CD14-positive monocyte (primary cell): Measurements from ENCODE around the gene RPRM. TPM values are rescaled to one million over a fixed set of nuclear protein-coding genes. Genes with fewer than 3 reads are reported as not detected.

ENCODE experiments used
- DNase-seq, 3 donors: peaks; one replicate each; pipeline ENCODE4 v3.0.0-alpha.2; 2011 to 2022
- H2AFZ ChIP-seq: 2 replicates; pipeline ENCODE4 v1.6.0; 2012; ENCODE audit warnings: mild to moderate bottlenecking, low read depth, low read length, inconsistent platforms; ENCODE audit not compliant: insufficient read depth, poor library complexity, severe bottlenecking
- H3K27ac ChIP-seq, 2 donors: 1 replicate in 1 of 2; 2 replicates in 1 of 2; pipeline ENCODE4 v1.5.1; 2012 to 2013; ENCODE audit warnings: low read length in 2 of 2, control low read depth in 1 of 2, inconsistent platforms in 1 of 2, low read depth in 1 of 2, mild to moderate bottlenecking in 1 of 2
- H3K27me3 ChIP-seq, 2 donors: one replicate each; pipeline versions ENCODE4 v1.6.0 to v1.6.1; 2011 to 2013; ENCODE audit warnings: low read length in 2 of 2; ENCODE audit not compliant: control insufficient read depth in 2 of 2, insufficient read depth in 2 of 2
- H3K36me3 ChIP-seq, 2 donors: replicated peaks in 1 of 2; 1 replicate in 1 of 2; 2 replicates in 1 of 2; pipeline versions ENCODE4 v1.5.1 to v1.6.1; 2012 to 2013; ENCODE audit warnings: low read length in 2 of 2, control low read depth in 1 of 2, inconsistent platforms in 1 of 2, mild to moderate bottlenecking in 1 of 2; ENCODE audit not compliant: insufficient read depth in 2 of 2, control insufficient read depth in 1 of 2
- H3K4me1 ChIP-seq, 2 donors: 1 replicate in 1 of 2; 2 replicates in 1 of 2; pipeline versions ENCODE4 v1.5.1 to v1.6.1; 2012 to 2013; ENCODE audit warnings: low read length in 2 of 2, control low read depth in 1 of 2, inconsistent platforms in 1 of 2, mild to moderate bottlenecking in 1 of 2, moderate library complexity in 1 of 2; ENCODE audit not compliant: insufficient read depth in 2 of 2, control insufficient read depth in 1 of 2
- H3K4me2 ChIP-seq: replicated peaks from 2 replicates; pipeline ENCODE3; 2012; ENCODE audit warnings: low read length, moderate library complexity, mild to moderate bottlenecking; ENCODE audit not compliant: poor library complexity, severe bottlenecking; ENCODE audit errors: extremely low read depth
- H3K4me3 ChIP-seq, 3 experiments: fragments of 200-600 bp in 1 of 3; sonication (generic) in 1 of 3; replicated peaks in 1 of 3; 1 replicate in 2 of 3; 2 replicates in 1 of 3; pipeline ENCODE4 v1.5.1; 2011 to 2013; ENCODE audit warnings: low read length in 3 of 3, mild to moderate bottlenecking in 3 of 3, control low read depth in 2 of 3, low read depth in 2 of 3, inconsistent platforms in 1 of 3, moderate library complexity in 1 of 3
- H3K79me2 ChIP-seq: 2 replicates; pipeline ENCODE4 v1.6.0; 2012; ENCODE audit warnings: mild to moderate bottlenecking, control low read depth, inconsistent platforms, low read length, moderate library complexity; ENCODE audit not compliant: insufficient read depth
- H3K9ac ChIP-seq: 2 replicates; pipeline ENCODE4 v1.6.0; 2017; ENCODE audit warnings: low read length, mild to moderate bottlenecking; ENCODE audit not compliant: insufficient read depth, poor library complexity, severe bottlenecking
- H3K9me3 ChIP-seq, 2 donors: replicated peaks in 1 of 2; 1 replicate in 1 of 2; 2 replicates in 1 of 2; pipeline versions ENCODE4 v1.5.1 to v1.6.1; 2012 to 2013; ENCODE audit warnings: low read length in 2 of 2, control low read depth in 1 of 2; ENCODE audit not compliant: control insufficient read depth in 1 of 2, insufficient read depth in 1 of 2
- H4K20me1 ChIP-seq: 2 replicates; pipeline ENCODE4 v1.6.0; 2012; ENCODE audit warnings: mild to moderate bottlenecking, low read length, control low read depth, moderate library complexity; ENCODE audit not compliant: insufficient read depth
- H3K27ac Mint-ChIP-seq, 7 donors: one replicate each; pipeline ENCODE4 v1.8.0; 2020; ENCODE audit warnings: mild to moderate bottlenecking in 7 of 7, mixed read lengths in 7 of 7, moderate library complexity in 6 of 7, inconsistent platforms in 2 of 7
- H3K27me3 Mint-ChIP-seq, 3 donors: one replicate each; pipeline ENCODE4 v1.8.0; 2021 to 2022; ENCODE audit warnings: low read depth in 3 of 3, mild to moderate bottlenecking in 3 of 3, mixed read lengths in 3 of 3, moderate library complexity in 3 of 3, inconsistent platforms in 1 of 3
- H3K36me3 Mint-ChIP-seq, 2 donors: one replicate each; pipeline ENCODE4 v1.8.0; 2020; ENCODE audit warnings: mixed read lengths in 2 of 2, inconsistent platforms in 1 of 2, mild to moderate bottlenecking in 1 of 2
- H3K4me1 Mint-ChIP-seq: one replicate; pipeline ENCODE4 v1.8.0; 2020; ENCODE audit warnings: mild to moderate bottlenecking, mixed read lengths
- H3K4me3 Mint-ChIP-seq, 2 donors: one replicate each; pipeline ENCODE4 v1.8.0; 2020; ENCODE audit warnings: mild to moderate bottlenecking in 2 of 2, mixed read lengths in 2 of 2, moderate library complexity in 1 of 2
- H3K9me3 Mint-ChIP-seq, 7 donors: one replicate each; pipeline ENCODE4 v1.8.0; 2020 to 2022; ENCODE audit warnings: mixed read lengths in 7 of 7, mild to moderate bottlenecking in 6 of 7, moderate library complexity in 6 of 7, inconsistent platforms in 2 of 7
- CTCF ChIP-seq: fragments of 200-600 bp; IDR thresholded peaks from one replicate; pipeline ENCODE4 v1.8.0; 2022; ENCODE audit warnings: antibody characterized with exemption, mild to moderate bottlenecking
- WGBS: methylation state at CpG from one replicate; pipeline ENCODE4 v1.1.5; 2013; ENCODE audit warnings: missing lambda C conversion rate; ENCODE audit not compliant: insufficient coverage; 5-methylcytosine and 5-hydroxymethylcytosine counted together
- intact Hi-C, 2 donors: fragments of 100-400 bp; cut with micrococcal nuclease; formaldehyde crosslinking; loops; one replicate each; pipeline versions ENCODE4 v1.15.0 to v1.15.1; 2023
- polyA plus RNA-seq, 3 donors: library from polyadenylated mRNA; depleted of rRNA in 1 of 3; unstranded in 2 of 3; stranded (reverse) in 1 of 3; fragments of 300-500 nt in 2 of 3; fragments of >200 nt in 1 of 3; fragmentation: Illumina TruSeq in 2 of 3; gene quantifications; 1 replicate in 2 of 3; 2 replicates in 1 of 3; pipeline ENCODE4 v1.2.3, GENCODE V29; 2012 to 2021
- small RNA-seq: library from RNA; depleted of rRNA; stranded (forward); fragments of <200 nt; gene quantifications from one replicate; pipeline ENCODE3, GENCODE V24; 2012; ENCODE audit warnings: low read depth; ENCODE audit not compliant: insufficient read length

RPRM gene
- polyA plus RNA-seq, 3 donors, result not detected

- H3K36me3 ChIP-seq, result no peaks in the 10 kb centered on the region
- intact Hi-C loops, result no loop called here
- H2AFZ ChIP-seq, result no peak overlapping the region
- Mint-ChIP-seq H3K4me1 (no peaks in the 10 kb centered on the region), H3K36me3 (no peaks in the 10 kb centered on the region), H3K27ac (no peak overlapping the region), H3K4me3 (no peak overlapping the region), H3K27me3 (no peaks in the 10 kb centered on the region), H3K9me3 (peaks cover 0 to 6% (median 0%) of the 10 kb centered on the region in 7 donors)
- H3K4me1 ChIP-seq, result no peaks in the 10 kb centered on the region
- TF ChIP-seq CTCF, result no peak
- no peaks in the 10 kb centered on the region for H3K79me2 ChIP-seq
- no CpG with 5 or more reads among the region's 1 CpG for WGBS
- H3K9me3 ChIP-seq, result no peaks in the 10 kb centered on the region
- no peak overlapping the region for H3K27ac ChIP-seq
- H3K4me3 ChIP-seq, result no peak overlapping the region
- H3K9ac ChIP-seq, result no peak overlapping the region
- no peaks in the 10 kb centered on the region for H4K20me1 ChIP-seq
- no peak overlapping the region for H3K4me2 ChIP-seq
- H3K27me3 ChIP-seq, result no peaks in the 10 kb centered on the region
- DNase-seq, result no peak
Observed at GRCh38 chr2:153431114-153431513, 47.4 kb downstream of the RPRM start.

Small RNA genes lying within 50 kb of the gene (small RNA-seq; reads per million reads assigned to genes)
- not detected for gene RF00275
